ENCODE results near the gene KRTAP5-5.
A peak's percentile ranks its signal among the peaks of the same experiment; 100 is the strongest.

DNA sequence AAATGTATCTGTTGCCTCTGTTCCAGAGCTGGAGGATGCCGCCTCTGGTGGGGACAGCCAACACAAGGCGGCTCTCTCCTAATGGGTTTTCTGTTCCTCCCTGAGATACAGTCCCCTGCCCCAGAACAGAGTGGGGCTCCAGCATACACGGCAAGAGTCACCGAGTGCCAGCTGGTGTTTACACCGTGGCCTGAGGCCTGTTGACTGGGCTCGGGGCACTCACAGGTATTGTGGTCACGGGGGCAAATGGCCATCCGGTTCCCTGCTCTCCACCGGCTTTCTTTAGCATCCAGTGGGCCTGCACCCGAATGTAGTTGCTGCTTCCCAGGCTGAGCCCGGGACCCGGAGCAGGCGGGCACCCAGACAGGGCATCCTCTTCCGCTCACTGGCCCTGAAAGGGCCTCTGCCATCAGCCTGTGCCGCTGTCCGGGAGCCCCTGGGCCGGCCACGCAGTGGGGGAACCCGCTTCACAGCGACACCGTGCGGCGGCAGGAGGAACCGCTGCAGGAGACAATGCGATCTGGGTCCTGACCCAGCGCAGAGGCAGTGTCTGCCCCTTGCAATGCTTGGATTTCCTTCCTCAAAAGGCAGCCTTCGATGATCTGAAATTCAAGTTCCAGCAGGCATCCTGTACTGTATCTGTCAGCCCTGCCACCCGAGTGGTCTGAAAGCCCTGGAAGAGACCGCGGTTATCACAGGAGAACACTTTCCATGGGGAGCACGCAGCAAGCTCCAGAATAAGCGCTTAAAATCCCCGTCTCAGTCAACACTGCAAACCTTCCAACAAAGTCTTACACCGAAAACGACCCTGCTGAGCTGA, 859 bp upstream of the KRTAP5-5 start:
- TF ChIP-seq, protein P1, sequence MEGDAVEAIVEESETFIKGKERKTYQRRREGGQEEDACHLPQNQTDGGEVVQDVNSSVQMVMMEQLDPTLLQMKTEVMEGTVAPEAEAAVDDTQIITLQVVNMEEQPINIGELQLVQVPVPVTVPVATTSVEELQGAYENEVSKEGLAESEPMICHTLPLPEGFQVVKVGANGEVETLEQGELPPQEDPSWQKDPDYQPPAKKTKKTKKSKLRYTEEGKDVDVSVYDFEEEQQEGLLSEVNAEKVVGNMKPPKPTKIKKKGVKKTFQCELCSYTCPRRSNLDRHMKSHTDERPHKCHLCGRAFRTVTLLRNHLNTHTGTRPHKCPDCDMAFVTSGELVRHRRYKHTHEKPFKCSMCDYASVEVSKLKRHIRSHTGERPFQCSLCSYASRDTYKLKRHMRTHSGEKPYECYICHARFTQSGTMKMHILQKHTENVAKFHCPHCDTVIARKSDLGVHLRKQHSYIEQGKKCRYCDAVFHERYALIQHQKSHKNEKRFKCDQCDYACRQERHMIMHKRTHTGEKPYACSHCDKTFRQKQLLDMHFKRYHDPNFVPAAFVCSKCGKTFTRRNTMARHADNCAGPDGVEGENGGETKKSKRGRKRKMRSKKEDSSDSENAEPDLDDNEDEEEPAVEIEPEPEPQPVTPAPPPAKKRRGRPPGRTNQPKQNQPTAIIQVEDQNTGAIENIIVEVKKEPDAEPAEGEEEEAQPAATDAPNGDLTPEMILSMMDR (IDR thresholded peaks at IDR 0.05), result peak in 1 of 3 donors; percentile 38
- TF ChIP-seq POLR2A (IDR thresholded peaks at IDR 0.05), result no peak

All from lower leg skin (tissue), 3 donors.